Measurements from ENCODE around the gene GARIN3. TPM values are rescaled to one million over a fixed set of nuclear protein-coding genes. Genes with fewer than 3 reads are reported as not detected.

GARIN3 gene
- total RNA-seq, 1 donor from 2014 or later: not detected

- H3K9me3 ChIP-seq: no peaks in the 10 kb centered on the region
- H3K4me1 ChIP-seq: no peaks in the 10 kb centered on the region
- H3K27ac ChIP-seq: no peak overlapping the region
- no peaks in the 10 kb centered on the region for H3K27me3 ChIP-seq
- H3K36me3 ChIP-seq: no peaks in the 10 kb centered on the region
- no peak for DNase-seq
- no peak for ATAC-seq
- intact Hi-C loops (cut with DNase I): no loop called here
- TF ChIP-seq CTCF (IDR thresholded peaks at IDR 0.05): no peak
- no peak overlapping the region for H3K4me3 ChIP-seq
Measured at GRCh38 chr5:157168286-157168685, 2.2 kb upstream of the GARIN3 start.

GRCh38 chr5:157167214-157167621, 1.2 kb upstream of the GARIN3 start:
- Histone ChIP-seq H3K27ac (no peak overlapping the region), H3K9me3 (no peaks in the 10 kb centered on the region), H3K27me3 (no peaks in the 10 kb centered on the region), H3K4me1 (no peaks in the 10 kb centered on the region), H3K4me3 (no peak overlapping the region), H3K36me3 (no peaks in the 10 kb centered on the region)
- DNase-seq (no peak), ATAC-seq (no peak)
- no peak for TF ChIP-seq CTCF (IDR thresholded peaks at IDR 0.05)
- intact Hi-C loops (cut with DNase I): no loop called here

GRCh38 chr5:157165668-157166067, 396 bp downstream of the GARIN3 start:
- no peaks in the 10 kb centered on the region for H3K27me3 ChIP-seq
- no peak for ATAC-seq
- no peak overlapping the region for H3K4me3 ChIP-seq
- no peak for DNase-seq
- no peaks in the 10 kb centered on the region for H3K9me3 ChIP-seq
- no peaks in the 10 kb centered on the region for H3K4me1 ChIP-seq
- H3K36me3 ChIP-seq: no peaks in the 10 kb centered on the region
- no peak overlapping the region for H3K27ac ChIP-seq
- TF ChIP-seq CTCF (IDR thresholded peaks at IDR 0.05): no peak
- intact Hi-C loops (cut with DNase I): no loop called here

- Histone ChIP-seq H3K9me3 (no peaks in the 10 kb centered on the region), H3K4me3 (no peak overlapping the region), H3K36me3 (no peaks in the 10 kb centered on the region), H3K27me3 (no peaks in the 10 kb centered on the region), H3K27ac (no peak overlapping the region), H3K4me1 (no peaks in the 10 kb centered on the region)
- ATAC-seq (no peak), DNase-seq (no peak)
- TF ChIP-seq CTCF (IDR thresholded peaks at IDR 0.05): no peak
- intact Hi-C loops (cut with DNase I): no loop called here
Measured at GRCh38 chr5:157165261-157165660, 803 bp downstream of the GARIN3 start.

GRCh38 chr5:157164521-157164920, 1.5 kb downstream of the GARIN3 start:
- DNase-seq: no peak

More at GRCh38 chr5:157164521-157164920, 1.5 kb downstream of the GARIN3 start:
- intact Hi-C loops (cut with DNase I): no loop called here
- H3K27me3 ChIP-seq: no peaks in the 10 kb centered on the region
- TF ChIP-seq CTCF (IDR thresholded peaks at IDR 0.05): no peak
- H3K4me3 ChIP-seq: no peak overlapping the region
- H3K27ac ChIP-seq: no peak overlapping the region
- H3K9me3 ChIP-seq: no peaks in the 10 kb centered on the region
- no peaks in the 10 kb centered on the region for H3K36me3 ChIP-seq
- ATAC-seq: no peak
- H3K4me1 ChIP-seq: no peaks in the 10 kb centered on the region

Data from upper lobe of right lung (tissue), 1 donor.